ENCODE measurements around the gene RNF220. TPM values are rescaled to one million over a fixed set of nuclear protein-coding genes. Genes with fewer than 3 reads are reported as not detected.

Gene RNF220
- polyA plus RNA-seq, 4 donors, result 60.0 to 105 (median 87.9) TPM

DNA sequence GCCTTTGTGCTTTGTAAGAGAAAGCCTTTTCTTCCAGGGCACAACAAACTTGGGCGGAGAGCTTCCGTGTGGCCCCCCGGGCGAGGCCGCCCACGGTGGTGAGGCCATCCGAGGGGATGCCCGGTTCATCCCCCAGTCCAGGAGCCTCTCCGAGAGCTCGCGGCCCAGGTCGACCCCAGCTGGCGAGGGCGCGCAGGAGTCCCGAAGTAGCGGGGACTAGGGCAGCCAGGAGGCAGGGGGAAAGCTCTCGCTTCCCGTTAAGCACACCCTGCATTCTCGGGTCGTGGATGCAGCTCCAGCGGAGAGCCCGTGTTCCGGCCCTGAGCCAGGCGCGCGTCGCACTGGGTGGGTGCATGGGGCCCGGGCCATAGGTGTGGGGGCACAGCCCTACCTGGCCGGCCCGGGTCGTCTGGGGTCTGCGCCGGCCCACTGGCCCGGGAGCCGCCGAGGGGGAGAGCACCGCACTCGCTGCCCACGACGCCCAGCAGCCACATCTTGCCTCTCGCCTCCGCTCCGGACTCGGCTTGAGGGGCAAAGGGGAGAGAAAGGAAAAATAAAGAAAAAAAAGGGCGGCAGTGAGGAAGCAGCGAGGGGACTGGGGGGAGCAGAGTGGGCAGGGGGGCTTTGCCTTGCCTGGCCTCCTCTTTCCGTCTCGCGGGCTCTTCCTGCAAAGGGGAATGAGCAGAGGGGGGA, 1.8 kb downstream of the RNF220 start:
- DNase-seq (ENCODE audit: low read depth in 4 of 4, low spot score in 3 of 4), result no peak

DNA sequence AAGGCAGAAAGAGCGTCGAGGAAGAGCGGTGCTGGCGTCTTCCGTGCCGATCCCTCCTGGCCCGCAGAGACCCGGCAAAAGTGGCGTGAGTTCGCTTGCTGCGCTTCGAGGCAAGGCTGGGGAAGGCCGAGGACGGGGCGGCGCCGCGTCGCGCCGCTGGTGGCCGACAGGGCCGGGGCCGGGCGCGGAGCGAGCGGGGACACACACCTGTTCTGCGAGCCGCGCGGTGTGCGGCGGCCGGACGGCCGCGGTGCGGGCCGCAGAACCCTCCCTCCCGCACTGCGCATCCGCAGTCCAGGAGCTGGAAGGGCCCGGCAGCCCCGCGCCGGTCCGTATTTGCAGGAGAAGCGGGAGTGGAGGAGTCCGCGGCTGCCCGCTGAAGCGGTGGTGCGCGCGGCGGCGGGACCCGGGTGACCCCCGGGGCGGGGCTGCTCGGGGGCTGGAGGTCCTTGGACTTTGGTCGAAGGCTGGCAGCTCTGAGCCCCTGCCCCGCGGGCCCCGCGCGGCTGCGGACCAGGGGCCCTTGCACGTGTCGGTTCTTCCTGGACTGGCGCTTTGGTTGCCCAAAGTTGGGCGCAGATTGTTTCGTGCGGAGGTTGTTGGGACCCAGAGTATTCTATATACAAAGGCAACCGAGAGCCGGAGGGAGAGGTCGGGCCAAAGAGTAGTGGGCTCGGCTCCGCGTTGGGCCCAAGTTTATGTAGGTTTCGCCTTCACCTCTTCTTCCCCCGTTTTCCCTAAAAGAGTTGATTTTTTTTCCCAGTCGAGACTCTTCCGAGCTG, 2.6 kb downstream of the RNF220 start:
- DNase-seq (ENCODE audit: low read depth in 4 of 4, low spot score in 3 of 4), result no peak

GRCh38 chr1:44408212-44408582, 3.1 kb downstream of the RNF220 start:
- no peak for DNase-seq (ENCODE audit: low read depth in 4 of 4, low spot score in 3 of 4)

- DNase-seq (ENCODE audit: low read depth in 4 of 4, low spot score in 3 of 4), result no peak
These were observed 3.9 kb downstream of the RNF220 start for GRCh38 chr1:44408632-44409602.

GRCh38 chr1:44409757-44410156, 4.7 kb downstream of the RNF220 start:
- DNase-seq (ENCODE audit: low read depth in 4 of 4, low spot score in 3 of 4), result no peak

GRCh38 chr1:44411861-44412260, 6.8 kb downstream of the RNF220 start:
- no peak for DNase-seq (ENCODE audit: low read depth in 4 of 4, low spot score in 3 of 4)

DNA sequence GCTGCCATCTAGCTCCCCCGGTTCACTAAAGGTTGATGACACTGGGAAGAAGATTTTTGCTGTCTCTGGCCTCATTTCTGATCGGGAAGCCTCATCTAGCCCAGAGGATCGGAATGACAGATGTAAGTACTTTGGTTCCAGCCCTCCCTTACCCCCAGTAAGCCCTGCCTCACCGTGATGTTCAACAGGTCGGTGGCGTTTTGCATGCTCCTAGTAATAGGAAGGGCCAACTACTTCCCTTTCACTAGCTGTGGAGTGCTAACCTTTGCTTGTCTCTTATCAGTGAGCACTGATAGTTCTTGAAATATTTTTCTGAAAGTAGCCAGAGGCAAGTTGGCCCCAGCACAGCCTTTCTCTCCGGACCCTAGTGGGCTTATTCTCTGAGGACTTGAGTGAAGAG, 7.5 kb downstream of the RNF220 start:
- DNase-seq (ENCODE audit: low read depth in 4 of 4, low spot score in 3 of 4), result no peak

DNA sequence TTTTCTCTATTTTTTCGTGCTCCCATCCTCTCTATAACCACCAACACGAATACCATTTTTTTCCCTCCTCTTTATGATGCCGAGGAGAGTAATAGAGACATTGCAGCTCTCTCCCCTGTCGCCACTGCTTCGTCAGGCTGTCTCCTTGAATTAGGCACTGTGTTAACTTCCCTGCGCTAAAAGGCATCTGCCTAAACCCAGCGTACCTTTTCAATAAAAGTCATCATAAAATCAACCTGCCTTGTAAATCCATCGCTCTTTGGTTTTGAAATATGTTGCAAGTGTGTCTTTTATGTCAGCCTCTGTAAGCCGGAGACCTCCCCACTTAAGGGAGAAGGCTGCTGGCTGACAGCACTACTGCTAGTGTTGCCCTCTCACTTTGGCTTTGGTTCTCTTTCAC, 8.7 kb downstream of the RNF220 start:
- no peak for DNase-seq (ENCODE audit: low read depth in 4 of 4, low spot score in 3 of 4)

DNA sequence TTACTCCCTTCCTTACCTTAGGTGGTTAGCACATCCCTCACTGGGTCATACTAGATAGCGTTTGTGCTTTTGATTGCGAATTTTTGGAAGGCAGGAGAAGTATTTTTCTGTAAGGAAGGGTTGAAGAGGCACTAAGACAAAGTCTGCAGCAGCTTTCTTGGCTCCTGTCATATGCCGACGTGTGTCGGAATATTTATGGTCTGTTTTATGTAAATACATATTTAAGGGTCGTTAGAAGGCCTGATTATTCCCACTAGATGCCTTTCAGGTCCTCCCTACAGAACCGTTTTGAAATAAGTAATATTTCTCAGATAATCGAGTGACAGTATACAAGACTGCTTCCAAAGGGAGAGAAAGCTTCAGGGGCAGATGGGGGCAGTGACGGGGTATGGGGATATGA, 10.0 kb downstream of the RNF220 start:
- DNase-seq (ENCODE audit: low read depth in 4 of 4, low spot score in 3 of 4), result no peak

DNA sequence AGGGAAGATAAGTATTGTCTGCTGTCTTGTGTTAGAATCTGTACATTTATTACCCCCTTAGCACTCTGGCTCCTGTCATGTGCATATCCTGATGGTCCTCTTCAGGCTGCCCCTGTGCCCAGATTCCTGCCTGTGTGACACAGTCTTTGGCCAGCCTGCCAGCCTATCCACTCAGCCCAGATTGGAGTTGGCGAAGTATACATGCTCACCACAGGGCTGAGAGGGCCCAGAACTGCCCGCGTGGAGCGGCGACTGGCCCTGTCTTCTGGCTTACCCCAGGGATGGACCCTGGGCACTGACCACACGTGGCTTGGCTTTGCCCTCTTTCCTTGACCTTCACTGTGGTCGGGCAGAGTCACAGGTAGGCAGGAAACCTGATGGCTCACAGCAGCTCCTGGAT, 11.4 kb downstream of the RNF220 start:
- DNase-seq (ENCODE audit: low read depth in 4 of 4, low spot score in 3 of 4), result no peak

DNA sequence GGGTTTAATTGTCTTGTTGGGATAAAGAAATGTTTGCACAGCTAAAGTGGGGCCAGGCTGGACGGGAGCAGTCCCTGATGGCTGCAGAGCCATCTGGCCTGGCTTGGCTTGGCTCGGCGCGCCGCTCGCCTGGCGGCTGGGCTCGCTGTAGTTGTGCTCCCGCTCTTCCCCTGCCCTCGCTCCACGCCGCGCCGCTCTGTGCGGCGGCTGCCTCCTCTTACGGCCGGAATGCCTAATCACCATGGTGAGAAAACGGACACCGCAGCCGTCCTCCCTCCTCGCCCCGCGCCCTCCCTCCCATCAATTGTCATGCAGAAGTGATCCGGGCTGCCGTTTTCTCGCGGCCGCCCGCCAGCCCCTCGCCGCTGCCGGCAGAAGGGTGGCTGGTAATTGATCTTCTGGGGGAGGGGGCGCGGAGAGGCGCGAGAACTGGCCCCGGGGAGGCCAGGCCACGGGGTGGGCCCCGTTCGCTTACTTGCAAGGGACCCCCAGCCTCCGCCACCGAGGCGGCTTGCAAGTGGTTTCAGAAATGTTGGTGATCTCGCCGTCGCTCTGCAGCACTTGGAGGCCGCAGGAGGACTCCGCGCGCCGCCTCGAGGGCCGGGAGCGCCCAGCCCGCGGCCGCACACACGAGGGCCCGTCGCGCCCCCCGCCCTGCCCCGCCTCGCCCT, 12.4 kb downstream of the RNF220 start:
- DNase-seq (ENCODE audit: low read depth in 4 of 4, low spot score in 3 of 4), result no peak

DNA sequence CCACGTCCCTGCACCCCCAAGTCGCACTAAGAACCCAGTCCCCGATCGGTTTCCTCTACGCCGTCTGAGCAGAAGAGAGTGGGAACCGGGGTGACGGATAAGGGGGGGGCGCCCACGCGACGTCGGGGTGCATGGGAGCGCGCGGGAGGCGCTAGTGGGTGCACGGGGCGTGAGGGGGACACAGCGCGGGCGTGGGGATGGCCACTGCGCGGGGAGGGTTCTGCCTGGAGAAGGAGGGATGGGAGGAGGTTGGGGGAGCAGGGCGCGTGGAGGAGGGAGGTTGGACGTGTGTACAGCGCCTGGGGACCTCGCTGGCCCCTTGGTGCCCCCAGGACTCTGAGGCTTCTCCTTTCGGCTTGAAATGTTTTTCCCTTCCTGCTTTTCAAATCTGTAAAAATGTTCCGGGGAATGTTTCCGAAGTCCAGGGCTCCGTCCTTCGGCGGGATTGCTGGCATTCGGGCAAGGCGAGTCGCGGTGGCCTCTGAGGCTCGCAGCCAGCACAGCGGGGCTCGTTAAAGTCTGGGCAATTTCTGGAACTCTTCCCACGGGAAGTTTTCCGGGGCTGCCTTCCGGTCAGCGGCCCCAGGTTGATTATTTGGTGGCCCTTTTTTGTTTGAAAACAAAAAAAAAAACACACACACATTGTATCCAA, 13.1 kb downstream of the RNF220 start:
- DNase-seq (ENCODE audit: low read depth in 4 of 4, low spot score in 3 of 4), result no peak

- DNase-seq (ENCODE audit: low read depth in 4 of 4, low spot score in 3 of 4), result no peak
These were observed 14.8 kb downstream of the RNF220 start for GRCh38 chr1:44419901-44420300.

DNA sequence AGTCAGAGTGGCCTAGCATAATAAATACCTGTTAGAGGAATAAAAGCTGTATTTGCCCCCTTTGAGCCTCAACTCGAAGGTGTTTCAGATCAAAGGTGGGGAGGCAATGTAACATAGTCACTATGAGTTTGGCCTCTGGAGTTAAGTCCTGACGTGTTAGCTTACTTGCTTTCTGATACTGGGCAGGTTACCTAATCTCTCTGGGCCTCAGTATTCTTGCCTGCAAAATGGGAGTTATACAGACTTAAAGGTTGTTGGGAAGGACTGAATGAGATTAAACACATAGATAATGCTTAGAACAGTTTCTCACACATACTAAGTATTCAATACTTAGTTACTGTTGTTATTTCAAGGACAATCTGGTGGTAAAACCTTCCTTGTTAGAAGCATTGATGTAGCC, 15.5 kb downstream of the RNF220 start:
- no peak for DNase-seq (ENCODE audit: low read depth in 4 of 4, low spot score in 3 of 4)

DNA sequence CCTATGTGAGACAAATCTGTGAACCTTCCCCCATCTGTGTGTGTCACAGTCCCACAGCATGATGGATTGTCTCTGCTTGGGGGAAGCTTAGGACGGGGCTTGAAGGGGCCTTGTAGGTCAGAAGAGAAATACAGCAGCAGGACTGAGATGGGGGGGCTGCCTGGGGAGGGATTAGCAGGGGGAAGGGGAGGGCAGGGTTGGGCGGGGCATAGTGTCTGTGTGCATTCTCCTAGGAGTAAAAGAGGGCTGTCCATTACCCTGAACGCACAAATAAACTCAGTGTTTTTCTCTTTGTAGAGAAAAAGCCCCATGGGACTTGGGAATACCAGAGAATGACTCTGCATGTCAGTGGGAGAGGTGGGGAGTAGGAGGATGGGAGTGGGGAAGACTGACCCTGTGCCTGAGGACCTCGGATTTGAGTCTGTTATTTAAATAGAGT, 16.4 kb downstream of the RNF220 start:
- DNase-seq (ENCODE audit: low read depth in 4 of 4, low spot score in 3 of 4), result no peak

DNA sequence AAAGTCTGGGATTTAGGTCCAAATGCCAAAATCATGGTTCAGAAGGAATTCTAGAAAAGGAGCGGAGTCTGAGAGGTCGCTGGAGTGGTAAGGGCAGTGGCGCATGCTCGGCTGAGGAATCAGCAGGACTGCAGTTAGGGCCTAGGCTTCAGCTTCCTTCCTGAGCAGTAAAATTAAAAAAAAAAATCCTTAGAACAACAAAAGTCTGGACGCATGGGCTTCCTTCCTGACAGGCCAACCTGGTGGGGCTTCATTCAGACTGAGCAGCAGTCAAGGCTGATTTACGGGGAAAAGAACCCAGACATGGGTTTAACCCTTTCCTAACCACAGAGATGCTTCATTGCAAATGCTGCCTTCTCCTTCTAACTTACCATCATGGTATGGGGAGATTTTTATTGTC, 17.1 kb downstream of the RNF220 start:
- DNase-seq (ENCODE audit: low read depth in 4 of 4, low spot score in 3 of 4), result no peak

- DNase-seq (ENCODE audit: low read depth in 4 of 4, low spot score in 3 of 4), result no peak
These were observed 18.8 kb downstream of the RNF220 start for GRCh38 chr1:44423591-44424537.

- no peak for DNase-seq (ENCODE audit: low read depth in 4 of 4, low spot score in 3 of 4)
These were observed 19.7 kb downstream of the RNF220 start for GRCh38 chr1:44424747-44425146.

All from left renal pelvis (tissue), 4 donors.